NCI-H2227 (cell line): ENCODE data around the gene CYFIP2.

Experiments
- DNase-seq: peaks from one replicate; lab custom pipeline; 2025; ENCODE audit not compliant: unreplicated experiment; lab: John Stamatoyannopoulos, UW

The CYFIP2 gene

GRCh38 chr5:157286761-157287211 lies 20.9 kb downstream of the CYFIP2 start:
- no peak for DNase-seq

GRCh38 chr5:157288405-157289163 lies 22.7 kb downstream of the CYFIP2 start:
- no peak for DNase-seq

DNA sequence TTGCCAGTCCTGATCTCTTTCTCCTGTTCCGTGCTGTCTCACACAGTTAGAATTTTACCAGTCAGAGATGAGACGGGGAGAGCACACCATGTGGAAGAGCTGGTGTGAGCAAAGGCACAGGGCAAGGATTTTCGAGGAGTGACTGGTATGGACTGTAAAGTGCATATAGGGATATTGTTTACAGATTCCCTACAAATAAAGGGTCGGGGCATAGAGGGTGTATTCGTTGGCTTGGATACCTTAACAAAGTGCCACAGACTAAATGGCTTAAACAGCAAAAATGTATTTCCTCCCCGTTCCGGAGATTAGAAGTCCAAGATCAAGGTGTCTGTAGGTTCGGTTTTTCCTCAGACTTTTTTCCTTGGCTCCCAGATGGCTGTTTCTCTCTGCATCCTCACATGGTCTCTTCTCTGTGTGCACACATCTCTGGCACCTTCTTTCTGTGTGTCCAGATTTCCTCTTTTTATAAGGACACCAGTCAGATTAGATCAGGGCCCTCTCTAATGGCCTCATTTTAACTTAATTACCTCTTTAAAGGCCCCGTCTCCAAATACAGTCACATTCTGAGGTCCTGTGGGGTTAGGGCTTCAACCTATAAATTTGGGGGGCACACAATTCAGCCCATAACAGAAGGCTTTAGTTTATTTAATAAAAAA lies 23.4 kb downstream of the CYFIP2 start:
- DNase-seq = no peak

DNA sequence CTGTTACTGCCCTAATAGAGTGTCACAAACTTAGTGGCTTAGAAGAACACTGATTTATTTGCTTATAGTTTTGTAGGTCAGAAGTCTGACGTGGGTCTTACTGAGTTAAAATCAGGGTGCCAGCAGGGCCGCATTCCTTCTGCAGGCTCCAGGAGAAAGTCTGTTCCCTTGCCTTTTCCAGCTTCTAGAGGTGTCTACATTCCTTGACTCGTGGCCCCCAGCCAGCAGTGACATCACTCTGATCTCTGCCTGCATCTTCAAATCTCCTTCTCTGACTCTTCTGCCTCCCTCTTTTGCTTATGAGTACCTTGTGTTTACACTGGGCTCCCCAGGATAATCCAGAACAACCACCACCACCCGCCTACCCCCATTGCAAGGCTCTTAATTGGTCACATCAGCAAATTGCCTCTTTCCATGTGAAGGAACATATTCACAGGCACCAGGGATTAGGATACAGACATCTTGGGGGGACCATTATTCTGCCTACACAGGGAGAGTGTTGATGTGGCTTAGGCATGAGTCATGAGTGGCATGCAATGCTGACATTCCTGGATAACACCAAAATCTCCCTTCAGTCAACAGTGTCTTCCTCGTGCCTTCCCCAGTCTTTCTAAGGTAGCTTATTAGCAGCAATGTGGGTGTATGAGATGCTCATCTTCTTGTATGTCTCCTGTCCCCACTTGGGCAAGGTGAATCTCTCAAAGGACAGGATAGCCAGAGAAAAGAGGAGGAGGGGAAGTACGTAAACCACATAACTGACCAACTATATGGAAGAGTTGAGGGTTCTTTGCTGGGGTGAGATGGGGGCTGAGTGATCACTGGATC lies 24.4 kb downstream of the CYFIP2 start:
- DNase-seq = no peak

GRCh38 chr5:157290981-157291711 lies 25.2 kb downstream of the CYFIP2 start:
- no peak for DNase-seq

GRCh38 chr5:157292599-157292998 lies 26.7 kb downstream of the CYFIP2 start:
- DNase-seq = no peak

GRCh38 chr5:157294407-157295091 lies 28.6 kb downstream of the CYFIP2 start:
- DNase-seq = no peak

DNA sequence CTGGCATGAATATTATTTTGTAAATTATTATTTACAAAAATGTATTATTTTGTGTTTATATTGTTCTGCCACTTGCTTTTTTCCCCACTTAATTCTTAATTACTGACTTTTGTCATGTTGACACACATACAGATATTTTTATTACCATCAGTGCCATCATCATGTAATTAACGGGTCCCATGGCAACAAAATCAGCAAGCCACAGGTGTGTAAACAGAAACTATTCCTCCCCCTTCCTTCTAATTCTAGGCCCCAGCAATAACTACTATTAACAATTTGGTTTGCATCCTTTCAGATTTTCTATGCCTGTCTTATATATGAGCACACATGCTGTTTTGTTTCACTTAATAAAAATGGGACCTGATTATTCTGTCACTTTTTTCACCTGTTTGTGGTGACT lies 29.3 kb downstream of the CYFIP2 start:
- DNase-seq = no peak

DNA sequence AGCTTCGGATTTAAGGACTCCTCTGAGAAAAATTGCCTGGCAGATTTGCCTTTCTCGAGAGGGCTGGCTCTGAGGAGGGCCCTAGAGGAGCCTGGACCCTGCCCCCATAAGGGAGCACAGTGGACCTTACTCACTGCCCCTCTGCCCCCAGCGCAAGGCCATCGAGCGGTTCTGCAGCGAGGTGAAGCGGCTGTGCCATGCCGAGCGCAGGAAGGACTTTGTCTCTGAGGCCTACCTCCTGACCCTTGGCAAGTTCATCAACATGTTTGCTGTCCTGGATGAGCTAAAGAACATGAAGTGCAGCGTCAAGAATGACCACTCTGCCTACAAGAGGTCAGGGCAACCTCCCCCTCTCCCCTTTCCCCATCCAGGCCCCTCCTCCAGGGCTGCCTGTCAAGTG lies 34.6 kb downstream of the CYFIP2 start:
- no peak for DNase-seq

DNA sequence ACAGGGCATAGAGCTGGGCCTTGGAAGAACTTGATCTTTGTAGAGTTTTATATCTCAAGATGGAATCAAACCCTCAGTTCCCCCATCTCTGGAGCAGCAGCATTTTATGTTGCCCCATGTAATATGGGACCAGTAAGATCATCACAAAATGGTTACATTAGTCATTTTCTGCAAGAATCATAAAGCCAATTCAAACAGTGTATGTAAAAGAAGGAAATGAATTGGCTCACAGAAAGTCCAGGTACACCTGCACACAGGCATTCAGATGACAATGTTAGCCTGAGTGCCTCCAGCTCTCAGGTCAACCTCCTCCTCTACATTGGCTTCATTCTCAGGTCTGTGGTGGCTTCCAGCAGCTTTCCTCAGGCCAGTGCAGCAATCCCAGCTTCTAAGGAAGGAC lies 35.1 kb downstream of the CYFIP2 start:
- no peak for DNase-seq

GRCh38 chr5:157303023-157303422 lies 37.1 kb downstream of the CYFIP2 start:
- DNase-seq = no peak

DNA sequence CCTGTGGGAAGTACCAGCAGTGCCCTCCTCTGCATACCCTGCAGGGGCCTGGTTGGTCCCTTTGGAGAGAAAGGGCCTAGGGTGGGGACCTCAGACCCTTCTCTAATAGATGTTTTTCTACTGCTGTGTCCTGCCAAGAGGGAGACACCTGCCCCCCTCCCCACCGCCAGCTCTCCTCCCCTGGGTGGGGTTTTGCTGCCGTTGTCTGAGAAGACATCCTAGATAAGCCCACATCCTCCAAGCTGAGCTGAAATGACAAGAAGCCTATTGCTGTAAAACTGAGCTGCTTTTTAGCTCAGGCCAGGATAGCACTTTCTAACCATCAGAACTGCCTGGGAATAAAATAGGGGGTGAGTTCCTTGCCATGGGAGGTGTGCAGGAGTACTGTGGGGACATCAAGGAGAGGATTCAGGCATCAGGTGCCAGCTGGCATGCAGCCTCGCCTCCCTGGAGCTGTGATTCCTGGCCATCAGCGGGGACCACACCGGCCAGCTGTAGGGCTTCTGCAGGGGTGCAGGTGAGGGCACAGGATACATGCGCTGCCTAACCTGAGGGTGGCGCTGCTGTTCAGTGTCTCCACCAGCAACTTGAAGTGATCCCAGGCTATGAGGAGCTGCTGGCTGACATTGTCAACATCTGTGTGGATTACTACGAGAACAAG lies 37.9 kb downstream of the CYFIP2 start:
- no peak for DNase-seq

- DNase-seq = no peak
Observed at GRCh38 chr5:157306081-157306480, 40.2 kb downstream of the CYFIP2 start.

- no peak for DNase-seq
Observed at GRCh38 chr5:157306692-157307471, 41.0 kb downstream of the CYFIP2 start.

- no peak for DNase-seq
Observed at GRCh38 chr5:157308836-157309465, 43.0 kb downstream of the CYFIP2 start.

DNA sequence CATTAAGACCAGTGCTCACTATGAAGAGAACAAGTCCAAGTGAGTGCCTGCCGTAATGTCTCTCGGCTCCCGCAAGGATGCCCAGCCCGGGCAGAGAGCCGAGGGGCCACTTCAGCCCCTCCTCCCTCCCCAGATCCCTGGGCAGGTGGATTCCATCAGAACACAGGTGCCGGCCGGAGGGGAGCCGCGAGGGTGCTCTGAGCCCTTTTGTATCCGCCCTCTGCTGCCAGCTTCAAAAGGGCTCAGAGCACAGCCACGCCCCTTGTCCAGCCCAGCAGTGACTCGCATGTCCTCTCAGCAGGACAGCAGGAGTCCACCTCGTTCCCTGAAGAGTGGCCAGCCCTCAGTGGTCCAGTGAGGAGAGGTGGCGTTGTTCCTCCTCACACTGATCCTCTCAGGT lies 43.9 kb downstream of the CYFIP2 start:
- DNase-seq = no peak

DNA sequence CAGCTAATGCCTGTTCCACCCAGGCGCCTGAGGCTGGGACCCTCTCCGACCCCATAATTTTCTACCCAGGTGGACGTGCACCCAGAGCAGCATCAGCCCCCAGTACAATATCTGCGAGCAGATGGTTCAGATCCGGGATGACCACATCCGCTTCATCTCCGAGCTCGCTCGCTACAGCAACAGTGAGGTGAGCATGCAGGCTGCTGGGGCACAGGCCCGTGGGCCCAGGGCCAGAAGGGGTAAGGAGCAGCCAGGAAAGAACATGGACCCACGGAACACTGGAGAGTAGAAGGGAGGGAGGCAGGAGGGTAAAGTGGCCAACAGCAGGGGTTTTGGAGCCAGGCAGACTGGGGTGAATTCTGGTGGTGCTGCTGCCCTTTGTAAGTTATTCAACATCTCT lies 45.7 kb downstream of the CYFIP2 start:
- no peak for DNase-seq

- DNase-seq = peak; percentile 48
Observed at GRCh38 chr5:157312492-157312891, 46.6 kb downstream of the CYFIP2 start.

- no peak for DNase-seq
Observed at GRCh38 chr5:157322581-157322980, 56.7 kb downstream of the CYFIP2 start.
